ENCODE data around the gene RPS15. TPM values are rescaled to one million over a fixed set of nuclear protein-coding genes. Genes with fewer than 3 reads are reported as not detected.

Gene RPS15
- total and polyA plus RNA-seq, 2 of the 13 experiments (the other 11 are each of a cell fraction or from before 2014, with no cell fraction given) = 695 to 1,411 TPM

DNA sequence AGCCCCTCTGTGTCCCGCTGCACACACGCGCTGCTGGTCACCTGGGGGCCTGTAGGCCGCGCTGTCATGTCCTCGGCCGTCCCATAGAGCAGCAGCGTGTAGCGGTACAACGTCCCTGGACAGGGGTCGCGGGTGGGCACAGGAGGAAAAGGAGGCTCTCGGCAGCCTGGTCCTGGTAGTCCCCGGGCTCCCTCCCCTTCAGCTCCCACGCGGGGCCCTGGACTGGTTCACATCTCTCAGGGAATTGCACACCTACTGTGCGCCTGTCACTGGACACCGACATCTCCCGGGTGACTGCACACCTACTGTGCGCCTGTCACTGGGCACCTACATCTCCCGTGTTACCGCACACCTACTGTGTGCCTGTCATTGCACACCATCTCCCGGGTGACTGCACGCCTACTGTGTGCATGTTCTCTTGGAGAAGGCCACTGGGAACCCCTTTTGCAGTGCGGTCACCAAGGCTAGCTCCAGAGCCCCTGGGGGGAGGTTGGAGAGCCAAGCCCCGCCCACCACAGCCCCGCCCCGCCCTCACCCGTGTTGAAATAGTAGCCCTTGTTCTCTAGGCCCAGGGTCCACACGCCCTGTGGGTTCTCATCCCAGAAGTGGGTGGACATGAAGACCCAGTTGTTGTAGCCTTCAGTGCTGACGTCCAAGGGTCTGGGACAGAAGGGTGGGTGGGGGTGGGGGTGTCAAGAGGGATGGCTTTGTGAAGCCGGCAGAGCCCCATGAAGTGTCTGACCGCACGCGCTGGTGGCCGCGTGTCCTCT, 44.4 kb downstream of the RPS15 start (continued):
- TF ChIP-seq ARHGAP35 (CRISPR knock-in tag; IDR thresholded peaks at IDR 0.05; ENCODE audit: borderline replicate concordance) (no peak), ZC3H4 (CRISPR knock-in tag; IDR thresholded peaks at IDR 0.05; ENCODE audit: borderline replicate concordance) (no peak), HES4 (CRISPR knock-in tag; IDR thresholded peaks at IDR 0.05; ENCODE audit: borderline replicate concordance) (no peak), ZNF556 (CRISPR knock-in tag; IDR thresholded peaks at IDR 0.05; ENCODE audit: borderline replicate concordance) (no peak), ARNT2 (CRISPR knock-in tag; IDR thresholded peaks at IDR 0.05; ENCODE audit: low read depth) (no peak), HHEX (CRISPR knock-in tag; IDR thresholded peaks at IDR 0.05) (no peak), ZNF446 (CRISPR knock-in tag; IDR thresholded peaks at IDR 0.05) (no peak), ZBTB33 (CRISPR knock-in tag; IDR thresholded peaks at IDR 0.05) (peak; percentile 98), KIAA2018 (CRISPR knock-in tag; IDR thresholded peaks at IDR 0.05; ENCODE audit: borderline replicate concordance) (no peak), ZC3H13 (CRISPR knock-in tag; IDR thresholded peaks at IDR 0.05) (no peak), POLR2AphosphoS2 (IDR thresholded peaks at IDR 0.05; ENCODE audit: low read depth, low read length) (no peak), ZMAT5 (CRISPR knock-in tag; IDR thresholded peaks at IDR 0.05; ENCODE audit: borderline replicate concordance, low read depth) (no peak), ZHX1 (CRISPR knock-in tag; IDR thresholded peaks at IDR 0.05; ENCODE audit: low read depth) (0 out of 2 replicates have a peak, but pooled peaks have one; percentile 18), ZNF709 (CRISPR knock-in tag; IDR thresholded peaks at IDR 0.05) (no peak), ZMYM2 (CRISPR knock-in tag; IDR thresholded peaks at IDR 0.05) (peak; percentile 91), ADNP (CRISPR knock-in tag; IDR thresholded peaks at IDR 0.05) (0 out of 2 replicates have a peak, but pooled peaks have one; percentile 52)
